ENCODE data around the gene GFER.
"Not testable (repeated sequence)": the region's sequence is repeated elsewhere in the genome, so short reads cannot be mapped to it uniquely, and the experiment has no call there.

Gene GFER

DNA sequence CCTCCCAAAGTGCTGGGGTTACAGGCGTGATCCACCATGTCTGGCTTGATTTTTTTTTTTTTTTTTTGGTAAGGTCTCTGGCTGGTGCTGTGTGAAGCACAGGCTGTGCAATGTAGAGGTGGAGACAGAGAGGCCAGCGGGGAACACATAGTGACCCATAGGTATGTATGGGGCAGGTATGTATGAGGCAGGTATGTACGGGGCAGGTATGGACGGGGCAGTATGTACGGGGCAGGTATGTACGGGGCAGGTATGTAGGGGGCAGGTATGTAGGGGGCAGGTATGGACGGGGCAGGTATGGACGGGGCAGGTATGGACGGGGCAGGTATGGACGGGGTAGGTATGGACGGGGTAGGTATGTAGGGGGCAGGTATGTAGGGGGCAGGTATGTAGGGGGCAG lies 34.5 kb upstream of the GFER start:
- no peak for DNase-seq (ENCODE audit: low spot score)
- TF ChIP-seq, protein P1, sequence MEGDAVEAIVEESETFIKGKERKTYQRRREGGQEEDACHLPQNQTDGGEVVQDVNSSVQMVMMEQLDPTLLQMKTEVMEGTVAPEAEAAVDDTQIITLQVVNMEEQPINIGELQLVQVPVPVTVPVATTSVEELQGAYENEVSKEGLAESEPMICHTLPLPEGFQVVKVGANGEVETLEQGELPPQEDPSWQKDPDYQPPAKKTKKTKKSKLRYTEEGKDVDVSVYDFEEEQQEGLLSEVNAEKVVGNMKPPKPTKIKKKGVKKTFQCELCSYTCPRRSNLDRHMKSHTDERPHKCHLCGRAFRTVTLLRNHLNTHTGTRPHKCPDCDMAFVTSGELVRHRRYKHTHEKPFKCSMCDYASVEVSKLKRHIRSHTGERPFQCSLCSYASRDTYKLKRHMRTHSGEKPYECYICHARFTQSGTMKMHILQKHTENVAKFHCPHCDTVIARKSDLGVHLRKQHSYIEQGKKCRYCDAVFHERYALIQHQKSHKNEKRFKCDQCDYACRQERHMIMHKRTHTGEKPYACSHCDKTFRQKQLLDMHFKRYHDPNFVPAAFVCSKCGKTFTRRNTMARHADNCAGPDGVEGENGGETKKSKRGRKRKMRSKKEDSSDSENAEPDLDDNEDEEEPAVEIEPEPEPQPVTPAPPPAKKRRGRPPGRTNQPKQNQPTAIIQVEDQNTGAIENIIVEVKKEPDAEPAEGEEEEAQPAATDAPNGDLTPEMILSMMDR (IDR thresholded peaks at IDR 0.05; ENCODE audit: extremely low read depth, missing control alignments) = no peak

GRCh38 chr16:1950047-1950446 lies 33.9 kb upstream of the GFER start:
- no peak for DNase-seq (ENCODE audit: low spot score)
- TF ChIP-seq, protein P1 (IDR thresholded peaks at IDR 0.05; ENCODE audit: extremely low read depth, missing control alignments) = no peak

DNA sequence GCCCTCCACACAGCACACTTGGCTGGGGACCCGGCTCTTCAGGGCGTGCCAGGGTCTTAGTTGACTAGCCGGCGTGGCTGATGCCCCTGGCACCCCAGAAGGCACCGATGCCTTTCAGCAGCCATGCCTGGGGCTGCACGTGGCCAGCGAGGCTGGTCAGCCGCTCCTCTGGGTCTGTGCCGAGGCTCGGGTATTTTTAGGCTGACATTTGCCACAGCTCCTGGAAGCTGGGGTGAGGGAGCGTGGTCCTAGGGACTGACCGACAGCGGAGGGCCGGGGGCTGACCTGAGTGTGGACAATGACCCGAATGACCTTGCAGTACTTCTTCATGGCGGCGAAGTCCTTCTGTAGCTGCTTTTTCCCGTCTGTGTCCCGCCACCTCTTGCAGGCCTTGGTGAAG lies 33.4 kb upstream of the GFER start:
- TF ChIP-seq, protein P1 (IDR thresholded peaks at IDR 0.05; ENCODE audit: extremely low read depth, missing control alignments) = no peak
- no peak for DNase-seq (ENCODE audit: low spot score)

GRCh38 chr16:1953734-1954133 lies 30.3 kb upstream of the GFER start:
- no peak for DNase-seq (ENCODE audit: low spot score)
- TF ChIP-seq, protein P1 (IDR thresholded peaks at IDR 0.05; ENCODE audit: extremely low read depth, missing control alignments) = no peak

GRCh38 chr16:1957434-1958142 lies 26.4 kb upstream of the GFER start:
- not testable (repeated sequence) for DNase-seq (ENCODE audit: low spot score)

- not testable (repeated sequence) for DNase-seq (ENCODE audit: low spot score)
Measured at GRCh38 chr16:1958143-1958491, 25.9 kb upstream of the GFER start.

GRCh38 chr16:1958715-1959268 lies 25.2 kb upstream of the GFER start:
- DNase-seq (ENCODE audit: low spot score) = no peak

GRCh38 chr16:1959269-1960039 lies 24.5 kb upstream of the GFER start, which contains the start of gene NDUFB10:
NDUFB10 (plus strand) TSS chr16:1959538; CDS start chr16:1959625, 87 bp downstream.
- TF ChIP-seq, protein P1 (IDR thresholded peaks at IDR 0.05; ENCODE audit: extremely low read depth, missing control alignments) = peak; percentile 85
- DNase-seq (ENCODE audit: low spot score) = peak; percentile 96

More at GRCh38 chr16:1958715-1959268, 25.2 kb upstream of the GFER start:
- TF ChIP-seq, protein P1 (IDR thresholded peaks at IDR 0.05; ENCODE audit: extremely low read depth, missing control alignments) = no peak

Data from GM20000 (cell line).